Transverse colon (tissue), 4 donors: ENCODE results near the gene RAD23B. TPM values are rescaled to one million over a fixed set of nuclear protein-coding genes. Genes with fewer than 3 reads are reported as not detected.
A peak's percentile ranks its signal among the peaks of the same experiment; 100 is the strongest.

ENCODE experiments used
- DNase-seq: peaks from one replicate; pipeline ENCODE4 v3.0.0-alpha.2; 2019
- H3K27ac ChIP-seq, 4 donors: fragments of 200-600 bp; sonication (generic); 2 replicates each; pipeline ENCODE4 v1.5.1; 2016 to 2018; ENCODE audit warnings: inconsistent platforms in 4 of 4
- H3K27me3 ChIP-seq: fragments of 200-600 bp; sonication (generic); 2 replicates; pipeline ENCODE4 v1.5.1; 2017; ENCODE audit warnings: inconsistent platforms
- H3K36me3 ChIP-seq, 4 donors: fragments of 200-600 bp; sonication (generic); 2 replicates each; pipeline ENCODE4 v1.5.1; 2017 to 2019; ENCODE audit warnings: inconsistent platforms in 4 of 4
- H3K4me1 ChIP-seq, 4 donors: fragments of 200-600 bp; sonication (generic); 2 replicates each; pipeline ENCODE4 v1.5.1; 2017 to 2020; ENCODE audit warnings: inconsistent platforms in 4 of 4
- H3K4me3 ChIP-seq, 4 donors: fragments of 200-600 bp; sonication (generic); 1 replicate in 1 of 4; 2 replicates in 3 of 4; pipeline versions ENCODE4 v1.5.1 to v1.6.1; 2017 to 2019; ENCODE audit warnings: inconsistent platforms in 4 of 4
- H3K9me3 ChIP-seq, 2 donors: fragments of 200-600 bp; sonication (generic); 2 replicates each; pipeline ENCODE4 v1.5.1; 2017 to 2019; ENCODE audit warnings: inconsistent platforms in 2 of 2
- CTCF ChIP-seq, 5 experiments: fragments of 200-600 bp in 3 of 5; fragments of 450-650 bp in 2 of 5; sonication (generic) in 3 of 5; IDR thresholded peaks; 1 replicate in 2 of 5; 2 replicates in 3 of 5; pipeline ENCODE4 v1.5.1; 2016 to 2017; ENCODE audit warnings: antibody characterized with exemption in 5 of 5, inconsistent platforms in 3 of 5, mild to moderate bottlenecking in 2 of 5, moderate library complexity in 1 of 5
- EP300 ChIP-seq: sonication (generic); formaldehyde crosslinking; IDR thresholded peaks from one replicate; pipeline ENCODE4 v1.6.1; 2017; ENCODE audit warnings: antibody characterized with exemption, low read depth
- POLR2A ChIP-seq: fragments of 450-650 bp; IDR thresholded peaks from one replicate; pipeline ENCODE4 v1.6.1; 2016; ENCODE audit warnings: antibody characterized with exemption, mild to moderate bottlenecking, moderate library complexity
- POLR2AphosphoS5 ChIP-seq, 3 donors: sonication (generic); formaldehyde crosslinking; IDR thresholded peaks; one replicate each; pipeline ENCODE4 v1.6.1; 2016; ENCODE audit warnings: antibody characterized with exemption in 3 of 3
- WGBS, 2 donors: methylation state at CpG; one replicate each; pipeline ENCODE4 v1.1.5; 2018; ENCODE audit warnings: low coverage in 1 of 2; 5-methylcytosine and 5-hydroxymethylcytosine counted together
- in situ Hi-C, 4 donors: fragments of 200-750 bp; cut with MboI; loops; one replicate each; pipeline versions ENCODE4 v1.15.0 to v1.15.1; 2017; ENCODE audit warnings: low sequenced_read_pairs in 3 of 4, low pct_ligation_motif_present in 1 of 4, low pct_unique_long_range_greater_than_20kb in 1 of 4
- intact Hi-C: fragments of 100-400 bp; cut with DNase I; formaldehyde crosslinking; loops from one replicate; pipeline ENCODE4 v1.15.1; 2023; ENCODE audit warnings: low total_unique reads
- total RNA-seq, 4 donors: library from RNA; depleted of rRNA; stranded (reverse); fragments of >200 nt; gene quantifications; one replicate each; pipeline ENCODE4 v1.1.0, GENCODE V29; 2016

RAD23B gene
- total RNA-seq, 4 donors from 2014 or later, result 41.8 to 75.2 (median 54.9) TPM

GRCh38 chr9:107283623-107284616 lies 841 bp downstream of the RAD23B start:
- TF ChIP-seq POLR2A (no peak), POLR2AphosphoS5 (IDR thresholded peaks at IDR 0.05) (peak in 2 of 3 donors; percentile 41 to 47)
- H3K36me3 ChIP-seq, result no peaks in the 10 kb centered on the region

GRCh38 chr9:107284636-107285035 lies 1.6 kb downstream of the RAD23B start:
- no peaks in the 10 kb centered on the region for H3K9me3 ChIP-seq
- H3K27ac ChIP-seq, result peak overlapping the region; percentile 98 to 100 (median 98)
- no peak for DNase-seq
- no peaks in the 10 kb centered on the region for H3K36me3 ChIP-seq
- peaks cover 3 to 49% (median 38%) of the 10 kb centered on the region in 4 donors for H3K4me1 ChIP-seq
- no peaks in the 10 kb centered on the region for H3K27me3 ChIP-seq
- WGBS, 2 donors, result 0 to 2% methylated on average over 4 to 6 of the region's 6 CpGs
- no peak for TF ChIP-seq POLR2AphosphoS5 (IDR thresholded peaks at IDR 0.05)
- no peak for TF ChIP-seq EP300
- TF ChIP-seq CTCF (IDR thresholded peaks at IDR 0.05), result no peak
- TF ChIP-seq POLR2A, result no peak
- intact Hi-C loops, result no loop called here
- in situ Hi-C loops, result no loop called here
- H3K4me3 ChIP-seq, result peak overlapping the region; percentile 94 to 100 (median 97)

More at GRCh38 chr9:107283623-107284616, 841 bp downstream of the RAD23B start:
- no peaks in the 10 kb centered on the region for H3K27me3 ChIP-seq
- intact Hi-C loops (loop anchor here (1.0 kb wide), 1 partner anchor 46 kb away; no protein-coding TSS in a partner anchor), in situ Hi-C loops (no loop called here)
- H3K4me3 ChIP-seq, result peak overlapping the region; percentile 94 to 100 (median 97)
- DNase-seq, result peak; percentile 81
- 0 to 1% methylated on average over 24 to 32 of the region's 55 CpGs for WGBS, 2 donors
- H3K9me3 ChIP-seq, result no peaks in the 10 kb centered on the region
- H3K27ac ChIP-seq, result peak overlapping the region; percentile 98 to 100 (median 98)
- peaks cover 3 to 43% (median 35%) of the 10 kb centered on the region in 4 donors for H3K4me1 ChIP-seq

GRCh38 chr9:107285286-107285685 lies 2.2 kb downstream of the RAD23B start:
- H3K27ac ChIP-seq, result peak overlapping the region in 2 of 4 donors; percentile 98 to 100
- no peaks in the 10 kb centered on the region for H3K27me3 ChIP-seq
- intact Hi-C loops, result no loop called here
- H3K4me1 ChIP-seq, result peaks cover 8 to 55% (median 45%) of the 10 kb centered on the region in 4 donors
- TF ChIP-seq CTCF (IDR thresholded peaks at IDR 0.05) (no peak), POLR2A (no peak), POLR2AphosphoS5 (IDR thresholded peaks at IDR 0.05) (no peak), EP300 (no peak)
- H3K36me3 ChIP-seq, result no peaks in the 10 kb centered on the region
- no peak for DNase-seq
- no peaks in the 10 kb centered on the region for H3K9me3 ChIP-seq
- WGBS, 2 donors, result 11 to 23% methylated on average over 6 of the region's 6 CpGs
- in situ Hi-C loops, result no loop called here
- peak overlapping the region in 3 of 4 donors; percentile 94 to 100 (median 95) for H3K4me3 ChIP-seq

- TF ChIP-seq POLR2AphosphoS5 (IDR thresholded peaks at IDR 0.05), result no peak
- TF ChIP-seq EP300, result no peak
- no peak for TF ChIP-seq CTCF (IDR thresholded peaks at IDR 0.05)
- no peak for TF ChIP-seq POLR2A
- H3K27me3 ChIP-seq, result no peaks in the 10 kb centered on the region
- intact Hi-C loops (no loop called here), in situ Hi-C loops (no loop called here)
- H3K9me3 ChIP-seq, result no peaks in the 10 kb centered on the region
- H3K27ac ChIP-seq, result no peak overlapping the region
- H3K36me3 ChIP-seq, result no peaks in the 10 kb centered on the region
- WGBS, 2 donors, result 48 to 55% methylated on average over 2 of the region's 2 CpGs
- peaks cover 13 to 63% (median 52%) of the 10 kb centered on the region in 4 donors for H3K4me1 ChIP-seq
- DNase-seq, result no peak
- H3K4me3 ChIP-seq, result peak overlapping the region in 1 of 4 donors; percentile 95
Measured at GRCh38 chr9:107286057-107286456, 3.0 kb downstream of the RAD23B start.
